Thyroid gland (tissue), 4 donors: Measurements from ENCODE around the gene CCDC192. TPM values are rescaled to one million over a fixed set of nuclear protein-coding genes. Genes with fewer than 3 reads are reported as not detected.

ENCODE experiments used
- DNase-seq, 2 donors: peaks; one replicate each; pipeline ENCODE4 v3.0.0-alpha.2; 2019
- H3K27ac ChIP-seq, 3 donors: fragments of 200-600 bp; sonication (generic); 1 replicate in 2 of 3; 2 replicates in 1 of 3; pipeline ENCODE4 v1.5.1; 2016 to 2019; ENCODE audit warnings: mild to moderate bottlenecking in 1 of 3, moderate library complexity in 1 of 3
- H3K27me3 ChIP-seq: fragments of 200-600 bp; sonication (generic); one replicate; pipeline ENCODE4 v1.5.1; 2019
- H3K36me3 ChIP-seq, 2 donors: fragments of 200-600 bp; sonication (generic); one replicate each; pipeline ENCODE4 v1.5.1; 2016 to 2019
- H3K4me1 ChIP-seq, 2 donors: fragments of 200-600 bp; sonication (generic); one replicate each; pipeline ENCODE4 v1.5.1; 2017 to 2019
- H3K4me3 ChIP-seq, 3 donors: fragments of 200-600 bp; sonication (generic); replicated peaks in 1 of 3; 1 replicate in 2 of 3; 2 replicates in 1 of 3; pipeline ENCODE4 v1.5.1; 2016; ENCODE audit warnings: mild to moderate bottlenecking in 1 of 3
- H3K9me3 ChIP-seq: fragments of 200-600 bp; sonication (generic); one replicate; pipeline ENCODE4 v1.5.1; 2017
- CTCF ChIP-seq, 6 experiments: fragments of 200-600 bp in 3 of 6; fragments of 450-650 bp in 3 of 6; sonication (generic) in 3 of 6; IDR thresholded peaks; one replicate each; pipeline ENCODE4 v1.5.1; 2016 to 2019; ENCODE audit warnings: antibody characterized with exemption in 6 of 6, mild to moderate bottlenecking in 2 of 6, inconsistent platforms in 1 of 6, moderate library complexity in 1 of 6
- POLR2A ChIP-seq, 2 donors: fragments of 450-650 bp; IDR thresholded peaks; one replicate each; pipeline ENCODE4 v1.6.1; 2017; ENCODE audit warnings: antibody characterized with exemption in 2 of 2, mild to moderate bottlenecking in 2 of 2, moderate library complexity in 1 of 2
- WGBS, 2 donors: methylation state at CpG; one replicate each; pipeline ENCODE4 v1.1.5; 2017; 5-methylcytosine and 5-hydroxymethylcytosine counted together
- intact Hi-C: fragments of 100-400 bp; cut with DNase I; formaldehyde crosslinking; loops from one replicate; pipeline ENCODE4 v1.15.1; 2023
- total RNA-seq, 4 donors: library from RNA; depleted of rRNA; stranded (reverse); fragments of >200 nt; gene quantifications; one replicate each; pipeline ENCODE4 v1.2.3, GENCODE V29; 2016

The CCDC192 gene
- total RNA-seq, 4 donors from 2014 or later: 1.3 TPM; not detected in 3

GRCh38 chr5:127919006-127919796 lies 216.0 kb downstream of the CCDC192 start:
- Histone ChIP-seq H3K9me3 (no peaks in the 10 kb centered on the region), H3K4me3 (no peak overlapping the region), H3K4me1 (no peaks in the 10 kb centered on the region), H3K36me3 (no peaks in the 10 kb centered on the region), H3K27ac (no peak overlapping the region), H3K27me3 (no peaks in the 10 kb centered on the region)
- no peak for DNase-seq
- intact Hi-C loops: no loop called here
- TF ChIP-seq POLR2A (IDR thresholded peaks at IDR 0.05) (no peak), CTCF (IDR thresholded peaks at IDR 0.05) (no peak)
- WGBS, 2 donors: 76 to 78% methylated on average over 5 of the region's 5 CpGs

- no peak overlapping the region for H3K27ac ChIP-seq
- H3K4me3 ChIP-seq: no peak overlapping the region
- H3K9me3 ChIP-seq: no peaks in the 10 kb centered on the region
- intact Hi-C loops: no loop called here
- DNase-seq: no peak
- TF ChIP-seq POLR2A (IDR thresholded peaks at IDR 0.05) (no peak), CTCF (IDR thresholded peaks at IDR 0.05) (no peak)
- no peaks in the 10 kb centered on the region for H3K27me3 ChIP-seq
- H3K36me3 ChIP-seq: no peaks in the 10 kb centered on the region
- H3K4me1 ChIP-seq: no peaks in the 10 kb centered on the region
Observed at GRCh38 chr5:127919818-127920217, 216.6 kb downstream of the CCDC192 start.

DNA sequence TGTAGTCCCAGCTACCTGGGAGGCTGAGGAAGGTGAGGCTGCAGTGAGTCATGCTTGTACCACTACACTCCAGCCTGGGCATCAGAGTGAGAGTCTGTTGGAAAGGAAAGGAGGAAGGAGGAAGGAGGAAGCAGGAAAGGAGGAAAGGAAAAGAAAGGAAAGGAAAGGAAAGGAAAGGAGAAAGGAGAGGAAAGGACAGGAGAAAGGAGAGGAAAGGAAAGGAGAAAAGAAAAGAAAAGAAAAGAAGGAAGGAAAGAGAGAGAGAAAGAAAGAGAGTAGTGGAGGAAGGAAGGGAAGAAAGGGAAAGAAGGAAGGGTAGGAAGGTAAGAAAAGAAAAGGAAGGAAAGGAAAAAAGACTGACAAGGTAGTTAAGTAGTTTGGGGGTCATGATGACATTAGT lies 217.7 kb downstream of the CCDC192 start:
- Histone ChIP-seq H3K27me3 (no peaks in the 10 kb centered on the region), H3K9me3 (no peaks in the 10 kb centered on the region), H3K27ac (no peak overlapping the region), H3K4me1 (no peaks in the 10 kb centered on the region), H3K4me3 (no peak overlapping the region), H3K36me3 (no peaks in the 10 kb centered on the region)
- DNase-seq: no peak
- no peak for TF ChIP-seq POLR2A (IDR thresholded peaks at IDR 0.05)
- TF ChIP-seq CTCF (IDR thresholded peaks at IDR 0.05): no peak
- intact Hi-C loops: no loop called here

DNA sequence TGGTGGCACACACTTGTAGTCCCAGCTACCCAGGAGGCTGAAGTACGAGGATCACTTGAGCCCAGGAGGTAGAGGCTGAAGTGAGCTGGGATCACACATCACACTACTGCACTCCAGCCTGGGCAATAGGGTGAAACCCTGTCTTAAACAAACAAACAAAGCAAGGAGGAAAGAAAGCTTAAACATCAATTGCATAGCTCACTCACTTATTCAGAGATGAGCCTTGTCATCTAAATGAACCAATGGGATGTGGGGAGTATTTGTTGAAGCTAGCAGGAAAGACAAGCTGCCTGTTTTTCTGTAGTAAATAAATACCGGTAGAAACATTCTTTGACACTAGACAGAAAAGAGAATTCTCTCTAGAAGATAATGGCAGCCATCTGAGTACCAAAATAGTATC lies 219.4 kb downstream of the CCDC192 start:
- no peaks in the 10 kb centered on the region for H3K4me1 ChIP-seq
- TF ChIP-seq CTCF (IDR thresholded peaks at IDR 0.05): no peak
- H3K36me3 ChIP-seq: no peaks in the 10 kb centered on the region
- H3K27ac ChIP-seq: no peak overlapping the region
- WGBS, 2 donors: 83 to 84% methylated on average over 2 of the region's 2 CpGs
- intact Hi-C loops: no loop called here
- H3K4me3 ChIP-seq: no peak overlapping the region
- no peaks in the 10 kb centered on the region for H3K9me3 ChIP-seq
- no peak for DNase-seq
- no peaks in the 10 kb centered on the region for H3K27me3 ChIP-seq

DNA sequence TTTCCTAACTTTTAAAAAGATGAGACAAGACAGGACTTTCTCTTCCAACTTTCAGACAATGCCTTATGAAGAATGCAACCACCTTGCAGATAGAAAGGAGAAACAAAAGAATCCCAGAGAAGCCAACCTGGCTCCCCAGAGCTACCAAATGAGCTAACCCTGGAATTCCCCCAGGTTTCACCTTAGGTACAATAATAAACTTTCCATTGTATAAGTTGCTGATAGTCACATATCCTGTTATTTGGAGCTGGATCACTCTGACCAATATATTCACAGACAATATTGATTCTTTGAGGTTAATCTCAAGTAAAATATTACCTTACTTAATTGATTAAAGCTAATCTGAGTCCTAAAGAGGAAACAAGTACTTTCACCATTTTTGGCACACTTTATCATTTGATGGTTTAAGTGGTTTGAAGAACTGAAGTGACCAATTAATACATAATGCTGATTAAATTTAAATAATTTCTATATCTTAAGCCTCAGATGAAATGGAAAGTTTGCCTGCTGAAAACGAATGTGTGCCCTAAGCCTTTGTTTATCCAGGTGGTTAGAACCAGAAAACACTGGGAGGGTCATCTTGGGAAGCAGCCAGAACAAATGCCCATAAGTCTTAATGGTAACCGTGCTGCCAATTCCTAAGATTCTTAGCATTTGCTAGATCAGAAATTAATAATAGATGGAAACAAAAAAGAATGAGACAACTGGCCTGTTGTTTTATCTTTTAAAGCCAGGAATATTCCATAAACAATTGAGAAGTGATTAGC lies 220.8 kb downstream of the CCDC192 start:
- Histone ChIP-seq H3K4me1 (no peaks in the 10 kb centered on the region), H3K36me3 (no peaks in the 10 kb centered on the region), H3K27ac (no peak overlapping the region), H3K9me3 (no peaks in the 10 kb centered on the region), H3K4me3 (no peak overlapping the region), H3K27me3 (no peaks in the 10 kb centered on the region)
- WGBS, 2 donors: 46 to 54% methylated on average over 2 of the region's 2 CpGs
- intact Hi-C loops: no loop called here
- DNase-seq: no peak
- TF ChIP-seq CTCF (IDR thresholded peaks at IDR 0.05) (no peak), POLR2A (IDR thresholded peaks at IDR 0.05) (no peak)
